GM21717 (cell line): ENCODE data around the gene WNT1.

Source experiments
- ATAC-seq: cut with Tn5 transposase; IDR thresholded peaks from one replicate; pipeline ENCODE4 v1.9.1; 2021; ENCODE audit warnings: mild to moderate bottlenecking, moderate library complexity; ENCODE audit not compliant: unreplicated experiment

WNT1 gene

GRCh38 chr12:48960834-48961233, 17.3 kb upstream of the WNT1 start:
- ATAC-seq, result no peak

GRCh38 chr12:48961331-48961730, 16.8 kb upstream of the WNT1 start:
- no peak for ATAC-seq

- no peak for ATAC-seq
These were observed 16.3 kb upstream of the WNT1 start for GRCh38 chr12:48961801-48962200.

GRCh38 chr12:48965298-48965838, 12.8 kb upstream of the WNT1 start:
- no peak for ATAC-seq

GRCh38 chr12:48966177-48966895, 11.8 kb upstream of the WNT1 start:
- ATAC-seq, result no peak

- ATAC-seq, result no peak
These were observed 10.1 kb upstream of the WNT1 start for GRCh38 chr12:48967991-48968390.

- no peak for ATAC-seq
These were observed 9.7 kb upstream of the WNT1 start for GRCh38 chr12:48968467-48968866.

- no peak for ATAC-seq
These were observed 8.9 kb upstream of the WNT1 start for GRCh38 chr12:48969160-48969771.

GRCh38 chr12:48969833-48970701, 8.1 kb upstream of the WNT1 start:
- ATAC-seq, result no peak

- ATAC-seq, result no peak
These were observed 7.3 kb upstream of the WNT1 start for GRCh38 chr12:48970702-48971334.

GRCh38 chr12:48972213-48972951, 5.7 kb upstream of the WNT1 start:
- no peak for ATAC-seq

- ATAC-seq, result no peak
These were observed 5.1 kb upstream of the WNT1 start for GRCh38 chr12:48972952-48973483.

GRCh38 chr12:48973531-48973930, 4.6 kb upstream of the WNT1 start:
- no peak for ATAC-seq

- ATAC-seq, result no peak
These were observed 4.0 kb upstream of the WNT1 start for GRCh38 chr12:48973941-48974673.

- ATAC-seq, result peak; percentile 47
These were observed 536 bp upstream of the WNT1 start for GRCh38 chr12:48977290-48978281.

- no peak for ATAC-seq
These were observed 849 bp downstream of the WNT1 start for GRCh38 chr12:48978741-48979601.
